Smooth muscle cell (in vitro differentiated cells): ENCODE data around the gene SPOP. TPM values are rescaled to one million over a fixed set of nuclear protein-coding genes. Genes with fewer than 3 reads are reported as not detected.

Source experiments
- DNase-seq: peaks from one replicate; lab custom pipeline; 2025; ENCODE audit not compliant: unreplicated experiment; lab: John Stamatoyannopoulos, UW
- H2AFZ ChIP-seq: fragments of 200-600 bp; sonication (generic); 2 replicates; pipeline ENCODE4 v1.6.0; 2016; ENCODE audit warnings: antibody characterized with exemption, low read depth, mild to moderate bottlenecking
- H3F3A ChIP-seq: fragments of 200-600 bp; sonication (generic); 2 replicates; pipeline ENCODE4 v1.6.0; 2017; ENCODE audit warnings: antibody characterized with exemption, low read depth
- H3K27ac ChIP-seq: fragments of 200-600 bp; sonication (generic); 2 replicates; pipeline ENCODE4 v1.5.1; 2016; ENCODE audit warnings: low read depth, mild to moderate bottlenecking
- H3K27me3 ChIP-seq: fragments of 200-600 bp; sonication (generic); 2 replicates; pipeline ENCODE4 v1.6.1; 2016; ENCODE audit warnings: low read depth, mild to moderate bottlenecking
- H3K36me3 ChIP-seq: fragments of 200-600 bp; sonication (generic); 2 replicates; pipeline ENCODE4 v1.5.1; 2016; ENCODE audit warnings: low read depth
- H3K4me1 ChIP-seq: fragments of 200-600 bp; sonication (generic); 2 replicates; pipeline ENCODE4 v1.5.1; 2016; ENCODE audit warnings: low read depth
- H3K4me2 ChIP-seq: fragments of 200-600 bp; sonication (generic); 2 replicates; pipeline ENCODE4 v1.6.0; 2016; ENCODE audit warnings: mild to moderate bottlenecking
- H3K4me3 ChIP-seq: fragments of 200-600 bp; sonication (generic); 2 replicates; pipeline ENCODE4 v1.5.1; 2016; ENCODE audit warnings: mild to moderate bottlenecking
- H3K79me2 ChIP-seq: fragments of 200-600 bp; sonication (generic); 2 replicates; pipeline ENCODE4 v1.6.0; 2016; ENCODE audit warnings: low read depth, mild to moderate bottlenecking
- H3K9ac ChIP-seq: fragments of 200-600 bp; sonication (generic); 2 replicates; pipeline ENCODE4 v1.6.0; 2016; ENCODE audit warnings: low read depth
- H3K9me3 ChIP-seq: fragments of 200-600 bp; sonication (generic); replicated peaks from 2 replicates; pipeline ENCODE4 v1.5.1; 2016; ENCODE audit warnings: low read depth
- H4K20me1 ChIP-seq: fragments of 200-600 bp; sonication (generic); 2 replicates; pipeline ENCODE4 v1.6.0; 2016; ENCODE audit warnings: low read depth
- WGBS: methylation state at CpG from one replicate; pipeline ENCODE4 v1.1.7; 2016; ENCODE audit warnings: low lambda C conversion rate; 5-methylcytosine and 5-hydroxymethylcytosine counted together
- polyA plus RNA-seq: library from polyadenylated mRNA; unstranded; fragments of >200 nt; fragmentation: Nextera tagmentation; extraction: Ambion mirVana; gene quantifications from 2 replicates; pipeline ENCODE4 v1.2.1, GENCODE V29; 2016
- total RNA-seq: library from RNA; depleted of rRNA; stranded (reverse); fragments of >200 nt; gene quantifications from 2 replicates; pipeline ENCODE4 v1.2.3, GENCODE V29; 2014
- TF ChIP-seq, protein P1 (sequence below): fragments of 200-600 bp; sonication (generic); IDR thresholded peaks from 2 replicates; pipeline ENCODE4 v1.5.1; 2017; ENCODE audit warnings: borderline replicate concordance, mild to moderate bottlenecking, antibody characterized with exemption; ENCODE audit not compliant: insufficient read depth, poor library complexity, severe bottlenecking

Gene SPOP
- total and polyA plus RNA-seq, 2 experiments from 2014 or later: 55.0 to 69.8 TPM

- Histone ChIP-seq H3K27me3 (no peaks in the 10 kb centered on the region), H3K79me2 (no peaks in the 10 kb centered on the region), H4K20me1 (no peaks in the 10 kb centered on the region), H3K27ac (no peak overlapping the region), H2AFZ (no peak overlapping the region), H3K4me1 (no peaks in the 10 kb centered on the region), H3K4me2 (no peak overlapping the region), H3K36me3 (no peaks in the 10 kb centered on the region), H3K9me3 (no peaks in the 10 kb centered on the region), H3K9ac (no peak overlapping the region), H3F3A (no peaks in the 10 kb centered on the region), H3K4me3 (no peak overlapping the region)
- TF ChIP-seq, protein P1, sequence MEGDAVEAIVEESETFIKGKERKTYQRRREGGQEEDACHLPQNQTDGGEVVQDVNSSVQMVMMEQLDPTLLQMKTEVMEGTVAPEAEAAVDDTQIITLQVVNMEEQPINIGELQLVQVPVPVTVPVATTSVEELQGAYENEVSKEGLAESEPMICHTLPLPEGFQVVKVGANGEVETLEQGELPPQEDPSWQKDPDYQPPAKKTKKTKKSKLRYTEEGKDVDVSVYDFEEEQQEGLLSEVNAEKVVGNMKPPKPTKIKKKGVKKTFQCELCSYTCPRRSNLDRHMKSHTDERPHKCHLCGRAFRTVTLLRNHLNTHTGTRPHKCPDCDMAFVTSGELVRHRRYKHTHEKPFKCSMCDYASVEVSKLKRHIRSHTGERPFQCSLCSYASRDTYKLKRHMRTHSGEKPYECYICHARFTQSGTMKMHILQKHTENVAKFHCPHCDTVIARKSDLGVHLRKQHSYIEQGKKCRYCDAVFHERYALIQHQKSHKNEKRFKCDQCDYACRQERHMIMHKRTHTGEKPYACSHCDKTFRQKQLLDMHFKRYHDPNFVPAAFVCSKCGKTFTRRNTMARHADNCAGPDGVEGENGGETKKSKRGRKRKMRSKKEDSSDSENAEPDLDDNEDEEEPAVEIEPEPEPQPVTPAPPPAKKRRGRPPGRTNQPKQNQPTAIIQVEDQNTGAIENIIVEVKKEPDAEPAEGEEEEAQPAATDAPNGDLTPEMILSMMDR: no peak
- 67% methylated on average over 8 of the region's 8 CpGs for WGBS
- no peak for DNase-seq
Measured at GRCh38 chr17:49723423-49723822, 45.5 kb upstream of the SPOP start.

- H4K20me1 ChIP-seq: no peaks in the 10 kb centered on the region
- H3K4me1 ChIP-seq: no peaks in the 10 kb centered on the region
- WGBS: 95% methylated on average over 3 of the region's 3 CpGs
- no peaks in the 10 kb centered on the region for H3F3A ChIP-seq
- H2AFZ ChIP-seq: no peak overlapping the region
- no peaks in the 10 kb centered on the region for H3K27me3 ChIP-seq
- no peaks in the 10 kb centered on the region for H3K79me2 ChIP-seq
- H3K9ac ChIP-seq: no peak overlapping the region
- H3K36me3 ChIP-seq: no peaks in the 10 kb centered on the region
- no peak overlapping the region for H3K4me2 ChIP-seq
- TF ChIP-seq, protein P1: no peak
- no peak for DNase-seq
- no peak overlapping the region for H3K4me3 ChIP-seq
- H3K9me3 ChIP-seq: no peaks in the 10 kb centered on the region
- H3K27ac ChIP-seq: no peak overlapping the region
Measured at GRCh38 chr17:49722066-49722465, 44.2 kb upstream of the SPOP start.

DNA sequence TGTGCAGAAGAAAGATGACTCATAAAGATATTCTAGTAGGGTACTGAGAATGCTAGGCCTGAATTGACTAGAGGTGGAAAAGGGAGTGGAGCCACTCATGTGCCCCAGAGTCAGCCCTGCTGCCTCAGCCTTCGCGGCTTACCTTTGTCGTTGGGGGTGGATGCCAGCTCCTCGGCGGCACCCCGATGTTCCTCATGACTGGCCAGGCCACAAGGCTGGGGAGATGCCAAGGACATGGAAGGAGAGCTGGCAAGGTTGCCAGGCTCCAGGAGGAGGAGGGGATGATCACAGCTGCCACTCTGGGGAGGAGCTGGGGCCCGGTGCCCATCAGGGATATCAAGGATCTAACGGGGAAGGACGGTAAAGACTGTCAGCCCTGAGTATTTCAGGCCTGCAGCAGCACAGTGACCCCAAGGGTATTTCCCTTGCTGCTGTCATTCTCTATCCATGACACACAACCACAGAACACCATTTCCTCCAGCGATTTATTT lies 39.5 kb upstream of the SPOP start:
- Histone ChIP-seq H4K20me1 (no peaks in the 10 kb centered on the region), H3K9me3 (no peaks in the 10 kb centered on the region), H3K4me3 (no peak overlapping the region), H3K4me2 (no peak overlapping the region), H3K79me2 (no peaks in the 10 kb centered on the region), H3K27ac (no peak overlapping the region), H3F3A (no peaks in the 10 kb centered on the region), H3K36me3 (no peaks in the 10 kb centered on the region), H3K27me3 (no peaks in the 10 kb centered on the region), H3K4me1 (no peaks in the 10 kb centered on the region), H2AFZ (no peak overlapping the region), H3K9ac (no peak overlapping the region)
- WGBS: 98% methylated on average over 10 of the region's 10 CpGs
- TF ChIP-seq, protein P1: no peak
- no peak for DNase-seq

- H3K4me3 ChIP-seq: no peak overlapping the region
- no peaks in the 10 kb centered on the region for H4K20me1 ChIP-seq
- no peaks in the 10 kb centered on the region for H3F3A ChIP-seq
- H3K4me1 ChIP-seq: no peaks in the 10 kb centered on the region
- WGBS: 100% methylated on average over 1 of the region's 1 CpG
- DNase-seq: no peak
- no peak overlapping the region for H3K9ac ChIP-seq
- H3K36me3 ChIP-seq: no peaks in the 10 kb centered on the region
- H3K79me2 ChIP-seq: no peaks in the 10 kb centered on the region
- no peak overlapping the region for H3K27ac ChIP-seq
- no peak overlapping the region for H2AFZ ChIP-seq
- no peaks in the 10 kb centered on the region for H3K9me3 ChIP-seq
- TF ChIP-seq, protein P1: no peak
- no peaks in the 10 kb centered on the region for H3K27me3 ChIP-seq
- H3K4me2 ChIP-seq: no peak overlapping the region
Measured at GRCh38 chr17:49716668-49717364, 38.9 kb upstream of the SPOP start.
